ENCODE results near the gene EFCAB13.

DNA sequence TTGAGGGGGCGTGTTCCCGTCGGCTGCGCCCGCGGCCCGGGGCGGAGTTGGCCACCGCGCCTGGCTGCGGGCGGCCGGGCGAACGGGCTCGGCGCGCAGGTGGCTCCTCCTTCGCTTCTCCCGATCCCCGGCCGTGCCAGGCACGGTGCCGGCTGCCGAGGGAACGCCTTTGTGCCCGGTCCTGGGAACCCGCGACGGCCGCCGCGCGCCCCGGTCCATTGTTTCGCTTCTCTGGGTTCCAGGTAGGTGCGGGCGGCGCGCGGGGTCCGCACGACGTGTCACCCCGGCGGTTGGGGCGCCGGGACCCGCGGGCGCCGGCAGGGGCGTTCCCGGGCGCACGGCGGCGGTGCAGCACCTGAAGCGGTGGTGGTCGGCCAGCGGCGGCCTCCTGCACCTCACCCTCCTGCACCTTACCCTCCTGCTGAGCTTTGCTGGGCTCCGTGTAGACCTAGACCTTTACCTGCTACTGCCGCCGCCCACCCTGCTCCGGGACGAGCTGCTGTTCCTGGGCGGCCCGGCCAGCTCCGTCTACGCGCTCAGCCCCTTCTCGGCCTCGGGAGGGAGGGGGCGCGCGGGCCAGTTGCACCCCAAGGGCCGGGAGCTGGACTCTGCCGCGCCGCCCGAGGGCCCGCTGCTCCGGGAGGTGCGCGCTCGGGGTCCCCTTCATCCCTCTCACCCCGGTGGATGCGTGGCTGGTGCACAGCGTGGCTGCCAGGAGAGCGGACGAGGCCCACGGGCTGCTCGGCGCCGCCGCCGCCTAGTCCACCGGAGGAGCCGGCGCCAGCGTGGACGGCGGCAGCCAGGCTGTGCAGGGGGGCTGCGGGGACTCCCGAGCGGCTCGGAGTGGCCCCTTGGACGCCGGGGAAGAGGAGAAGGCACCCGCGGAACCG, 99.9 kb downstream of the EFCAB13 start:
- TF ChIP-seq, protein P1, sequence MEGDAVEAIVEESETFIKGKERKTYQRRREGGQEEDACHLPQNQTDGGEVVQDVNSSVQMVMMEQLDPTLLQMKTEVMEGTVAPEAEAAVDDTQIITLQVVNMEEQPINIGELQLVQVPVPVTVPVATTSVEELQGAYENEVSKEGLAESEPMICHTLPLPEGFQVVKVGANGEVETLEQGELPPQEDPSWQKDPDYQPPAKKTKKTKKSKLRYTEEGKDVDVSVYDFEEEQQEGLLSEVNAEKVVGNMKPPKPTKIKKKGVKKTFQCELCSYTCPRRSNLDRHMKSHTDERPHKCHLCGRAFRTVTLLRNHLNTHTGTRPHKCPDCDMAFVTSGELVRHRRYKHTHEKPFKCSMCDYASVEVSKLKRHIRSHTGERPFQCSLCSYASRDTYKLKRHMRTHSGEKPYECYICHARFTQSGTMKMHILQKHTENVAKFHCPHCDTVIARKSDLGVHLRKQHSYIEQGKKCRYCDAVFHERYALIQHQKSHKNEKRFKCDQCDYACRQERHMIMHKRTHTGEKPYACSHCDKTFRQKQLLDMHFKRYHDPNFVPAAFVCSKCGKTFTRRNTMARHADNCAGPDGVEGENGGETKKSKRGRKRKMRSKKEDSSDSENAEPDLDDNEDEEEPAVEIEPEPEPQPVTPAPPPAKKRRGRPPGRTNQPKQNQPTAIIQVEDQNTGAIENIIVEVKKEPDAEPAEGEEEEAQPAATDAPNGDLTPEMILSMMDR (IDR thresholded peaks at IDR 0.05): no peak
- no peak for TF ChIP-seq POLR2A (IDR thresholded peaks at IDR 0.05)
